Globus pallidus (tissue), 1 donor: ENCODE measurements around the gene FBXO34.
"Not testable (repeated sequence)": the region's sequence is repeated elsewhere in the genome, so short reads cannot be mapped to it uniquely, and the experiment has no call there.

ENCODE experiments used
- DNase-seq: peaks from one replicate; pipeline ENCODE4 v3.0.0-alpha.2; 2015; ENCODE audit warnings: low spot score

Gene FBXO34

GRCh38 chr14:55312379-55313030 is 41.3 kb downstream of the FBXO34 start:
- DNase-seq, result not testable (repeated sequence)

GRCh38 chr14:55313480-55313879 is 42.3 kb downstream of the FBXO34 start:
- no peak for DNase-seq

GRCh38 chr14:55314449-55314848 is 43.2 kb downstream of the FBXO34 start:
- DNase-seq, result no peak

DNA sequence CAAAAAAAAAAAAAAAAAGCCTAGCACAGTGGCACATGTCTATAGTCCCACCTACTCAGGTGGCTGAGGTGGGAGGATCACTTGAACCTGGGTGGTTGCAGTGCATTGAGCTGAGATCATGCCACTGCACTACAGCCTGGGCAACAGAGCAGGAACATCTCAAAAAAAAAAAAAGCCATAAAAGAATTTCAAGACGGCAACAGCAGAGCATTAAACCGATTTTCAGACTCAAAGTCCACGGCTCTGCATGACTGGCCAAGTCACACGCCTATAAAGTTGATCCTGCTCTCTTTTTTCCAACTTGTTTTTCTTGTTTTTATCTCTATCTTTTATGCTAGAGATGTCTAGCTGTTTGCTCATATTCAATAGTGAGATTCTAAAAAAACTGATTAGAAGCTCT is 45.3 kb downstream of the FBXO34 start:
- DNase-seq, result no peak

DNA sequence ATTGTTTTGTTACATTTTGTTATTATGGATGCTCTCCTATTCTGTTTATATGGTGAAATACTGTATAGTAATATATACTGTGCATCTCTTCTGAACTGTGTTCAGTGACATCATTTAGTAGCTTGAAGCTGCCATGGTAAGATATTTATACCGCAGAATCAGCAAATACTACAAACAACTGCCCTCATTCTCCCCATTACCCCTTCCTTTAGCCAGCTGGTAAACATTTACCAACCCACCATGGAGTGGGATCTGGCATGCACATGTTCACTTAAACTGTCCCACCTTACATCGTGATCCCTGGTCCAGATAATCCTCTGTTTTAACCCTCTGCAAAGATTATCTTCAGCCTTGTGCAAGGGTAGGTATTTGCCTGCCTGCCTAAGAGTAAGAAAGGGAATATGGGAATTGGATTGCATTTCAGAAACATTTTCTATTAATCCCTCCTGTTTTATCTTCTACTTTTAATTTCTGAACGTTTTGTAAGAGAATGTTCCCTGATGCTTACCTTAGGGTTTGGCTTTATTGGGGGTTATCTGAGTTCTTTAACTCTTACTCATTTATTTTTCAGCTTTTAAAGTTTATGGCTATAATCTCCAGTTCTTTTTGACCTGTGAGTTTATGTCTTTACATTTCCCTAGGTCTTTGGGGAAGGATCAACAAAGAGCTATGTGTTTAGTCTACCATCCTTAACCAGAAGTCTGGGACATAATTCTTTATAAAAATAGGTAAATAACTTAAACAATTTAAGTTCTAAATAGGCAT is 46.5 kb downstream of the FBXO34 start:
- no peak for DNase-seq

DNA sequence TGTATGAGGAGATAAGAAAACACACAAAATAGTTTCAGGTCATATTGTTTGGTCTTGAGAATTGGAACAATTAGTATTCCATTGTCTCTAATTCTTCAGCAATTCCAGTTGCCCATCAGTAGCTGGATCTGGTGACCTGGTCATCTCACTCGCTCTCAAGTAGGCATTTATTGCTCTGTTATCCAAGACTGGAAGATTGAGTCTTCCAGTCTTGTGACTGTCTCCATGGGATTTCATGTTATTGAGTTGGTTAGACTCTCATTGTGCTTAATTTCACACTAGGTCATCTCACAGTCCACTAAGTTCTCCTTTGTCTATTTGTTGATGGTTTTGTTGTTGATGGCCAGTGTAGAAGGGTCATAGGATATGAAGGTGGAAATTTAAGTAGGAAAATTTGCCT is 47.5 kb downstream of the FBXO34 start:
- DNase-seq, result no peak

GRCh38 chr14:55323910-55324309 is 52.7 kb downstream of the FBXO34 start:
- no peak for DNase-seq

DNA sequence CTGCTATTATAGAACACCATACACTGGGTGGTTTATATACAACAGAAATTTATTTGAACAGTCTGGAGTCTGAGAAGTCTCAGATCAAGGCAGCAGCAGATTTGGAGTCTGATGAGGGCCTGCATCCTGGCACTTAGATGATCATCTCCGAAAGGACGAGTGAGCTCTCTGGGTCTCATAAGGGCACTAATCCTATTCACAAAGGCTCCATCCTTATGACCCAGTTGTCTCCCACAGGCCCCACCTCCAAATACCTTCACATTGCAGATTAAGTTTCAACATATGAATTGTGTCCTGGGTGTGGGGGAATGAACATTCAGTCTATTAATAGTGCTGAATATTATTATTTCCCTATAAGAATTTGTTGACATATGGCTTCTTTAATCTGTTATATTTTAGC is 53.6 kb downstream of the FBXO34 start:
- DNase-seq, result no peak

DNA sequence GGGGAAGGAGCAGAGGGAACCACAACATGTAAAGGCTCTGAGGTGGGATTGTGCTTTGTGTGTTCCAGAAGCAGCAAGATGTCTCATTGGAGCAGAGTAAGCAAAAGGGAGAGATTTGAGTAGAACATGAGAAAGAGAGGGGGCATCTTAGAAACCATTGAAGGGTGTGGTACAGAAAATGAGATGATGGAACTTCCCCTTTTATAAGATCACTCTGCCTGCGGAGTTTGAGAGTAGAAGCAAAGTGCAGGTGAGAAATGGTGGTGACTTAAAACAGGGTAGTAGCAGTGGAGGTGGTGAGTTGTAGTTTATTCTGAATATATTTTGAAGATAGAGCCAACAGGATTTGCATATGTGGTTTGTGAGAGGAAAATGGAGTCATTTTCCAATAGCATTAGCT is 56.0 kb downstream of the FBXO34 start:
- no peak for DNase-seq

DNA sequence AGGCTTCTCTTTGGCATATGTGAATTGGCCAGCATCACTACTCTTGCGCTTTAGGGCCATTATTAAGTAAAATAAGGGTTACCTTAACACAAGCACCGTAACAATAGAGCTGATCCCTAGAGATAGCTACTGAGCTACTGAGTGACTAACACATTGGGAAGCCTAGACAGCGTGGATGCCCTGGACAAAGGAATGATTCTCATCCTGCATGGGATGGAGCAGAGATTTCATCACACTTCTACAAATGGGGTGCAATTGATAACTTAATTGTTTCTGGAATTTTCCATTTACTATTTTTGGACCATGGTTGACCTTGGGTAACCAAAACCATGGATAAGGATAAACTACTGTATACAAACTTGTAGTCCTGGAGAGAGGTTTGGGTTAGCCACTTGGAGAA is 57.1 kb downstream of the FBXO34 start:
- DNase-seq, result no peak

- DNase-seq, result no peak
Observed at GRCh38 chr14:55329999-55330710, 58.9 kb downstream of the FBXO34 start.

GRCh38 chr14:55332654-55333570 is 61.7 kb downstream of the FBXO34 start:
- no peak for DNase-seq

DNA sequence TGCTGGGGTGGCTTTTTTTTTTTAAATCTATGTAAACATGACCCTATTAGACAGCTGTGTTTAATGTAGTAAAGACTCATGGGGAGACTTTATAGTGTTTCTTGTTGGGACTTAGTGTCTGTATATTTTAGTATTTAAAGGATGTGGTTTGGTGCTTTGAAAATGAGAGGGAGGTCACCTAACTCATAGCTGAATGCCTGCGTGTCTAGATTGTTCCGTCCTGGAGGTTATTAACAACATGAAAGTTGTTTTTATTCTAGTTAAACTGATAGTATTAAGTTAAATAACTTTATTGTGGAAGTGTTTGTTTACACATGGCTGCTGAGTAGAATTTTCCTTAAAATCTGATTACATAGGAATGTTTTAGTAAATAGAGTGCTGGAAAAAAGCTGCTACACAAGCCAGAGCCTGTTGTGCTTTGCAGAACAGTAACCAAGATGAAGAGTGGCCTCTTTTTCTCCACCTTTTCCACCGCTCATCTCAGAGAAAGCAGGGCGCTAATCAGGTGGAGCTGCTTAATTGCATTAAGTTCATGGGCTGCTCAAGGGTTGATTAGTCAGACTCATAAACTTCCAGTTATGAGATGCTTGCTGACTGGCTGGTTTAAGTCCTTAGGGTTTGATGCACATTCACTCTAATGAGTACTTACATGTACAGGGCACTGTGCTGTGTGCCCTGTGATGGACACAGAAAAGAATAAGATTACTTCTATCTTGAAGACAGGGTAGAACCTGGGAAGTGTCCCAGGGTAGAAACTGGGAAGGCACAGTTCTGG is 62.7 kb downstream of the FBXO34 start:
- no peak for DNase-seq

DNA sequence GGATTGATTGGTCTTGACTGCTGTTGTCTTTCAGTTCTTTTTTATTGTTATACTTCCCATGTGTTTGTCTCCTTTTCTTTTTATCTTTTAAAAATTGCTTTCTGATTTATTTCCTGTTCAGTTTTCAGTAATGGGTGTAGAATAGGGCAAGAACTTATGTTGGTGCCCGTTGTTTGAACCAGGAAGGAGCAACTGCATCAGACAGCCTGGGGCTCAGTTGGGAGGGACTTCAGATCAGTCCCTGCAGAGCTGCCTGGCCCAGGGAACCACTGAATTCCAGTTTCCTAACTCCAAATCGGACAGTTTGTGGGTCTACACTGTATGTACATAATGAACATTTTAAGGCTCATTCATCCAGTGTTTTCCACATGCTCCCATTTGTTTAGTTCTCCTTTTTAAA is 64.9 kb downstream of the FBXO34 start:
- no peak for DNase-seq

- no peak for DNase-seq
Observed at GRCh38 chr14:55336691-55337090, 65.5 kb downstream of the FBXO34 start.

DNA sequence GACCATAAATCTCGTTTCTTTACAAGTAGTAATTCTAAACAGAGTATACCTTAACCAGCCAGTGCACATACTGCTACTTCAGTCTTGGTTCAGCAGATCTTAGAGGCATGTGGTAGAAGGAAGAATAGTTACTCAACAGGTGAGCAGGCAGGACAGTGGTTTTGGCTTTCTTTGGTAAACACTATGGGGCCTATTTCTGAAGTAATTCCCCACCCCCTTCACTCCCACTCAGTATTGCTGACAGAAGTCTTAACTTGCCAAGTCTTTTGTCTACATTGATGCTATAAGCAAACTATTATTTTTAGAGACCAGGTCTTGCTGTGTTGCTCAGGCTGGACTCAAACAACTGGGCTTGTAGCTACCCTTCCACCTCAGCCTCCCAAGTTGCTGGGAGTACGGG is 68.5 kb downstream of the FBXO34 start:
- DNase-seq, result no peak

GRCh38 chr14:55340482-55340881 is 69.3 kb downstream of the FBXO34 start:
- no peak for DNase-seq

GRCh38 chr14:55341781-55342180 is 70.6 kb downstream of the FBXO34 start:
- DNase-seq, result no peak

DNA sequence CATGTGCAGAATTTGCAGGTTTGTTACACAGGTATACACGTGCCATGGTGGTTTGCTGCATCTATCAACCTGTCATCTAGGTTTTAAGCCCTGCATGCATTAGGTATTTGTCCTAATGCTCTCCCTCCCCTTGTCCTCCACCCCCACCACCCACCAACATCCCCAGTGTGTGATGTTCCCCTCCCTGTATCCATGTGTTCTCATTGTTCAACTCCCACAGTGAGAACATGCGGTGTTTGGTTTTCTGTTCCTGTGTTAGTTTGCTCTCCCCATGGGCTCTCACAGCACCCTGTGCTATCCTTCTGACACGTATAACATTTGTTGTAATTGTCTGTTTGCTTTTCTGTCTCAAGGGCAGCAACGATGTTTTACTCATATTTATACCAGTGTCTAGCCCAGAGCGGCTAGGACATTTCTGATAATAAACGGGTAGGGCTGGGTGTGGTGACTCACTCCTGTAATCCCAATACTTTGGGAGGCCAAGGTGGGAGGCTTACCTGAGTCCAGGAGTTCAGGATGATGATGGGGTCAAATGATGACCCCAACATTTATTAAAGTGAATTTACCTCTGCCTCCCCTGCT is 73.5 kb downstream of the FBXO34 start:
- not testable (repeated sequence) for DNase-seq

GRCh38 chr14:55347040-55347439 is 75.8 kb downstream of the FBXO34 start:
- no peak for DNase-seq

DNA sequence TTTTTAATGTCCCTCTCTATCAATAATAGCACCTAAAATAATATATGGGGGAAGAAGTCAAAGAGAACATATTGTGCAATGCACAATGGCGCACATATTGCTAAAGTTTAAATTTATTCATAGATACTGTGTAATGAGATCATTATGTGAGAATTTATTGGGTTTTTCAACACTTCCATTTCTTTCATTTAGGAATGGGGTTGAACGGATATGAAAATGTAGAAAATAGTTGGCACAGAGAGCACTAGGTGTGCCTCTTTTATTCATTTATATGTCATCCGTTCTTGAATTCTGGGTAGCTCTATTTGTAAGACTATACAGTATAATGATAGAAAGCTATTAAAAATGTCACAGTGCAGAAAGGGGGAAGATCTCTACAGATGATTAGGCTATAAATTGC is 76.5 kb downstream of the FBXO34 start:
- no peak for DNase-seq
